GM12891 (cell line): Measurements from ENCODE around the gene FSTL5.

Source experiments
- POLR2A ChIP-seq: IDR thresholded peaks from 2 replicates; pipeline ENCODE4 v1.6.1; 2011; ENCODE audit warnings: low read depth, low read length, control low read depth
- TAF1 ChIP-seq: IDR thresholded peaks from 2 replicates; pipeline ENCODE4 v1.6.1; 2011; ENCODE audit warnings: low read depth, low read length, control low read depth

DNA sequence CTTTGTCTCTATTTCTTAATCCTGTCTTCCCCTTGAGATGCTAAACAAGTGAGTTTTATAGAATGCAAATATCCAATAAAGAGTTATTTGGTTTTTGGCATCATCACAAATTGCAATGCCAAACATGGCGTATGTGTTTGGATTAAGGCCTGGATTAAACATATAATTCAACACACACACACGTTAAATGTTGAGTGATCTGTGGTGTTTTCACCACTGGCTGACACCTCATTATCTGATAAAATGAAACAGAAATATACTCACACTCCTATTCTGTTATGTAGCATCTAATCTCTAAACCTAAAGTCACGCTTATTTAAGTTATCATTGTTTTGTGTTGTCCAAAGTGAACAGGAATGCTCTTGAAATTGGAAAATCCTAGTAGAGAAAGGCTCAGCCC lies 506.2 kb downstream of the FSTL5 start:
- TF ChIP-seq POLR2A (no peak), TAF1 (no peak)
